Activated naive CD4-positive, alpha-beta T cell treated with anti-CD3 and anti-CD28 coated beads for 36 hours (primary cell): Measurements from ENCODE around the gene TSC1. TPM values are rescaled to one million over a fixed set of nuclear protein-coding genes. Genes with fewer than 3 reads are reported as not detected.

Source experiments
- CTCF ChIA-PET: fragments of 350-600 bp; sonication (Branson Sonifier 250); formaldehyde crosslinking; loops from one replicate; lab custom pipeline; 2021; ENCODE audit warnings: antibody characterized with exemption; lab: Charles Lee
- DNase-seq: peaks from one replicate; pipeline ENCODE4 v3.0.0-alpha.2; 2020
- H3K27ac Mint-ChIP-seq: one replicate; pipeline ENCODE4 v1.8.0; 2021; ENCODE audit warnings: mild to moderate bottlenecking, mixed read lengths
- H3K27me3 Mint-ChIP-seq: one replicate; pipeline ENCODE4 v1.8.0; 2021; ENCODE audit warnings: low read depth, mixed read lengths
- H3K36me3 Mint-ChIP-seq: one replicate; pipeline ENCODE4 v1.8.0; 2021; ENCODE audit warnings: low read depth, mixed read lengths
- H3K4me1 Mint-ChIP-seq: one replicate; pipeline ENCODE4 v1.8.0; 2021; ENCODE audit warnings: low read depth, mixed read lengths
- H3K4me3 Mint-ChIP-seq: one replicate; pipeline ENCODE4 v1.8.0; 2021; ENCODE audit warnings: mild to moderate bottlenecking, moderate library complexity, mixed read lengths
- H3K9me3 Mint-ChIP-seq: one replicate; pipeline ENCODE4 v1.8.0; 2021; ENCODE audit warnings: mixed read lengths
- intact Hi-C: fragments of 100-400 bp; cut with micrococcal nuclease; formaldehyde crosslinking; loops from one replicate; pipeline ENCODE4 v1.15.1; 2023
- total RNA-seq, 2 experiments: library from RNA; stranded (reverse); gene quantifications; one replicate each; pipeline ENCODE4 v1.2.3, GENCODE V29; 2021

TSC1 gene
- total RNA-seq, 2 experiments from 2014 or later, result 18.8 to 19.7 TPM

DNA sequence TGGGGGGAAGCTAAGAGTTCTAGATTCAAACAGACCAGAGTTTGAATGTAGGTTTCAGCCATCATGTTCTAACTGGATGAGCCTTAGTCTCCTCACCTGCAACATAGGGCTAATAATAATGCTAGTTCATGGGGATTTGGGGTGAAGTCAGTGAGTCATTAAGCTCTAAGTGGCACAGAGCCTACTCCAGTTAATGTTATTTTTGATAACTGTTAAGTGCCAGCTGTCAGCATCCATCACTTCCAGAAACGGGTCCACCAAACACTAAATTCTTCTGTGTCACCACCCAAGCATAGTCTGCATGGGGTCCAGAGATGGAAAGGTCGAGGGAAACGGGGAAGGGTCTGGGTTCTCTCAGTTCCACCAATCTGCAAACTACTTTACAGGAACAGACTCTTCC is 1.8 kb upstream of the TSC1 start:
- intact Hi-C loops, result no loop called here
- Mint-ChIP-seq H3K4me3 (no peak overlapping the region), H3K4me1 (peaks cover 27% of the 10 kb centered on the region), H3K9me3 (no peaks in the 10 kb centered on the region), H3K36me3 (peaks cover 1% of the 10 kb centered on the region), H3K27me3 (no peaks in the 10 kb centered on the region), H3K27ac (no peak overlapping the region)
- DNase-seq, result no peak
- CTCF ChIA-PET, result interaction anchor here (1.4 kb wide), 1 partner anchor 76 kb away, joined by 6 read pairs; no protein-coding TSS in a partner anchor

DNA sequence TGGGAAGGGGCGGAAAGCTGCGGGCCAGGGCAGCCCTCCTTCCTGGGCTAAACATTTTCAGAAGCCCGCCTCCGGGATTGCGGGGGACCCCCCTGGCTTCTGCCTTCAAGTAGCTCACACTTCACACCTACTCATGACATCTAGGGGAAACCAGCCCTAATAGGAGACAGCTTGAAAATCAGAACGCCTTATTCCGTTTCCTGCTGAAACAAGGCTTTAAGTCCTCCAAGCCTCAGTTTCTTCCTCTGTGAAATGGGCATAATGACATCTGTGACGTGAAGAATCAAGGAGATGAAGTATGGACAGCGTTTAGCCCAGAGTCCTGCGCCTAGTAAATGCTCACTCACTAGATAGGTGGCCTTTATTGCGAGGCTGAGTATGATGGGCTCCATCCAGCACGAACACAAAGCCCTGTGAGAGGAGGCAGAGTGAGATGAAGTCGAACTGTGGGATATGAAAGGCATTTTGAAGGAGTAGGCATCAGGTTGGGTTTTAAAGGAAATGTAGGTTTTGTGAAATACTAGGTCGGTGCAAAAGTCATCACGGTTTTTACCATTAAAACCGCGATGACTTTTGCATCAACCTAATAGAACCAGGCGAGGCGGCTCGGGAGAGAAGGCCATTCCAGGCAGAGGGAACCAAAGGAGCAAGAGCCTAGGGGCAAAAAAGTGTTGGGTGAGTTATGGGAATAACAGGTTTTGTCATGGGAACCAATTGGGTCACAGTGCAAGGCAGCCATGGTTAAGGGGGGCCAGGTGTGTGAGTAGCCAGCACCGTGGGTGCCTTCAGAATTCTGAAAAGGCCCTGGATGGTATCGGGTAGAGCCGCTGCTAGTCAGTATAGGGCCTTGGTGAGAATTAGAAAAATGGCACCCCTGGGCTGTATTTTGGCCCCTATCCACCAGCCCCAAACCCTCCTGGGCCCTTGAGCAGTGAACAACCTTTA is 1.0 kb upstream of the TSC1 start:
- intact Hi-C loops, result loop anchor here (2.0 kb wide), 1 partner anchor 177 kb away; no protein-coding TSS in a partner anchor
- H3K27ac Mint-ChIP-seq, result peak overlapping the region; percentile 99
- peak overlapping the region; percentile 97 for H3K4me3 Mint-ChIP-seq
- DNase-seq, result peak; percentile 70
- no peaks in the 10 kb centered on the region for H3K27me3 Mint-ChIP-seq
- CTCF ChIA-PET, result interaction anchor here (0.6 kb wide), 1 partner anchor 66 kb away, joined by 3 read pairs; no protein-coding TSS in a partner anchor
- peaks cover 27% of the 10 kb centered on the region for H3K4me1 Mint-ChIP-seq
- H3K9me3 Mint-ChIP-seq, result no peaks in the 10 kb centered on the region
- peaks cover 1% of the 10 kb centered on the region for H3K36me3 Mint-ChIP-seq

DNA sequence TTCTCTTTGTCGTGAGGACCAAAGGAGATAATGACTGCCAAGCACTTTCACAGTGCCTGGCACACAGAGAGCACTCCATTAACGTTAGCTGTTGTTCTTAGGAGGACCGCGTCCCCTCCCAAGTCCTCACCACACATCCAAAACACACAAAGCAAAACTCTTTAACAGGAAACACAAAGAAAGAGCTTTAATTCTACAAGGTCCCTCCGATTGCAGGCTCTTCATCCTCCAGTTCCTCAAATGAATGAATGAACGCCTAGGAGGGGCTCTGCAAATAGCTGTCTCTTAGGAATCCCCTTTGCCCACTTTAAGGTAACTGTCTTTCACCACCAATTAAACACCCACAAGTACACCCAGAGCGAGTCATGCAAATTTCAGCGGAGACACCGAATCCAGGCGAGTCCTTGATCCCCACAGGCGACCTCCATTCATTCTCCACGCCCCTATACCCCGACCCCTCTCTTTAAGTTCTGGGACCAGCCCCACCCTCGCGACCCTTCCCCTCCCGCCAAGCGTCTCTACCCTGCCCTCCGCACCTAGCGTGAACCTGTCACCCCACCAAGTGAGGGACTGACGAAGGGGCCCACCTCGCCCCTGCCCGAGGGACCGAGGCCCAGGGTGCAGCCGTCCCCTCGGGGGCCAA is 644 bp downstream of the TSC1 start:
- Mint-ChIP-seq H3K36me3 (peaks cover 1% of the 10 kb centered on the region), H3K4me3 (peak overlapping the region; percentile 97), H3K4me1 (peaks cover 27% of the 10 kb centered on the region), H3K9me3 (no peaks in the 10 kb centered on the region), H3K27me3 (no peaks in the 10 kb centered on the region), H3K27ac (peak overlapping the region; percentile 87)
- CTCF ChIA-PET, result interaction anchor here (0.6 to 1.2 kb wide), 2 partner anchors 28 to 34 kb away, joined by 3 read pairs; partner anchors contain the start of gene GFI1B
- no peak for DNase-seq
- intact Hi-C loops, result loop anchor here (1.0 to 5.0 kb wide), 3 partner anchors 65 to 175 kb away; partner anchors contain the start of genes AK8, GTF3C5 and SPACA9

DNA sequence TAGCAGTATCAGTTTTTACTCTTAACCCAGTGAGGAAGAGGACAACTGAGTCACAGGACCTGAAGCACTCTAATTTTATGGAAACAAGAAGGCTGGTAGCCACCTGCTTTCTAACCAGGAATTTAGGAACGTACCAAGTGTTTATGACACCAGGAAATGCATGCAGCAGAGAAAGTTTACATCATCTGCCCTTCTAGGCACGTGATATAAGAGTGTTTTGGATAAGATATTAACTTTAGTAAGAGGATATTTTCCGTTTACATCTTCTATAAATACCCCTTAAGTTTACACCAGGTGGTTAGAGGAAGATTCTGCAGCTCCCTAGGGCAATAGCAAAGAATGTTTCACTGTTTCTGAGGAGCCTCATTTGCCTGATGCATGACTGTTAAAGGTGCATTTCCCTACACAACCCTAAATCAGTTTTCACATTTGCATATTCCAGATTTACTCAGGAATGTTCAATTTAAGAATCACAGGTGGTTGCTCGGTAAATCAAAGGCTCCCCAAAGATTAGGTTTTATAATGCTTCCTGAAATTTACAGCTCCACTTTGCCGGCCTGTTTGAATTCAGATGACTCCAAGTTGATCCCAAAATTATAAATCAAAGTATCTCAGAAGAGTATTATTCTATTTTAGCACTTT is 1.8 kb downstream of the TSC1 start:
- H3K4me1 Mint-ChIP-seq, result peaks cover 27% of the 10 kb centered on the region
- H3K36me3 Mint-ChIP-seq, result peaks cover 1% of the 10 kb centered on the region
- H3K27me3 Mint-ChIP-seq, result no peaks in the 10 kb centered on the region
- no peak overlapping the region for H3K4me3 Mint-ChIP-seq
- DNase-seq, result no peak
- no peaks in the 10 kb centered on the region for H3K9me3 Mint-ChIP-seq
- H3K27ac Mint-ChIP-seq, result no peak overlapping the region
- CTCF ChIA-PET, result interaction anchor here (0.6 to 1.8 kb wide), 3 partner anchors 35 to 570 kb away, joined by 3 to 4 read pairs (median 3); partner anchors contain the start of gene GFI1B
- intact Hi-C loops, result loop anchor here (5.0 kb wide), 1 partner anchor 90 kb away; the partner anchor contains the start of gene GTF3C5

DNA sequence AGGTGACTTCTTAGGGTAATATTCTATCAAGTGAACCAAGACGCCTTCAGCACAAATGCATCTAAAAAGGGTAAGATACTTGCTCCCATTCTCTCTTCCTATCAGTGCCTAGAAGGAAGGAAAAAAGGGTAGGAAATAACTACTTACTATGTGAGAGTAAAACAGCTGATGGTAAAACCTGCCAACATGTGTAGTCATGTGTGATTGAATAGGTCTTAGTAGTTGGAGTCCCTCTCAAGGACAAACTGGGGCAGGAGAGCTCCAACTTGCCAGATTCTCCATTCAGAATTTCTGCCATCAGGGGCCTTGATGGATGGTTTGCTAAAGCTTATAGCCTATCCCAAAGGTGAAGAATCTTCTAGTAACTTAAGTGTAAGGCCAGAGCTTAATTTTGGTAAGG is 5.2 kb downstream of the TSC1 start:
- Mint-ChIP-seq H3K27ac (no peak overlapping the region), H3K4me3 (no peak overlapping the region), H3K27me3 (no peaks in the 10 kb centered on the region), H3K9me3 (no peaks in the 10 kb centered on the region), H3K4me1 (peaks cover 18% of the 10 kb centered on the region), H3K36me3 (no peaks in the 10 kb centered on the region)
- CTCF ChIA-PET, result no interaction called here
- intact Hi-C loops, result no loop called here
- no peak for DNase-seq

DNA sequence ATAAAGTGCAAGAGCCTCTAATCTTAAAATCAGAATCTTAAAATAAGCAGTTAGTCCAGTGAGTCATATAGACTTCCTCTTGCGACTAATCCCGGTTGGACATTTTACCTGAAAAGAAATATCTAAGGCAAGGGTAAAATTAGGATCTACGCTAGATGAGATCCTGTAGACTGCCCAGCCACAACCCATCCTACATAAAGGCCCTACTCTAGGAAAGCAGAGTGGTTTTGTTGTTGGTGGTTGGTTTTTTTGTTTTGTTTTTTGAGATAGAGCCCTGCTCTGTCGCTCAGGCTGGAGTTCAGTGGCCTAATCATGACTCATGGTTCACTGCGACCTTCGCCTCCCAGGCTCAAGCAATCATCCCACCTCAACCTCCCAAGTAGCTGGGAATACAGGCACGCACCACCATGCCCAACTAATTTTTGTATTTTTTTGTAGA is 6.9 kb downstream of the TSC1 start:
- H3K4me1 Mint-ChIP-seq, result peaks cover 5% of the 10 kb centered on the region

DNA sequence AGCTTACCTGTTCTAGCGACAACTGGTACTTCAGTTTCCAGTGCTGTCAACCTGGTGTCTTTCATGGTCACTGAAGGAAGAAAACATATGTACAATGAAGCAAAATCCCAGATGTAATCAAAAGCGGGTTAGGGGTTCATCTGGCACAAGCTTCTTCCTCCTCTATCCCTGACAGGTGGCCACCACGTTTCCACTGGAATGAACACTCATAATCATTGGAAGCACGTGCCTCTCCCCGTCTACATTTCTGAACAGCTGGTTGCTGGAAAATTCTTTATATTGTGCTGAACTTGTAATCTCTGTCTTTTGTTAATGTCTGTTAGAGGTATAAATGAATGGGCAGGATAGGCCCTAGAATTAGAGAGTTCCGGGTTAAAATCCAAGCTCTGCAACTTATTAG is 9.4 kb downstream of the TSC1 start:
- Mint-ChIP-seq H3K4me3 (no peak overlapping the region), H3K36me3 (no peaks in the 10 kb centered on the region)

More for the DNA sequence above, 6.9 kb downstream of the TSC1 start:
- CTCF ChIA-PET, result no interaction called here
- Mint-ChIP-seq H3K4me3 (no peak overlapping the region), H3K27ac (no peak overlapping the region), H3K36me3 (no peaks in the 10 kb centered on the region), H3K9me3 (no peaks in the 10 kb centered on the region), H3K27me3 (no peaks in the 10 kb centered on the region)
- no peak for DNase-seq
- intact Hi-C loops, result no loop called here

DNA sequence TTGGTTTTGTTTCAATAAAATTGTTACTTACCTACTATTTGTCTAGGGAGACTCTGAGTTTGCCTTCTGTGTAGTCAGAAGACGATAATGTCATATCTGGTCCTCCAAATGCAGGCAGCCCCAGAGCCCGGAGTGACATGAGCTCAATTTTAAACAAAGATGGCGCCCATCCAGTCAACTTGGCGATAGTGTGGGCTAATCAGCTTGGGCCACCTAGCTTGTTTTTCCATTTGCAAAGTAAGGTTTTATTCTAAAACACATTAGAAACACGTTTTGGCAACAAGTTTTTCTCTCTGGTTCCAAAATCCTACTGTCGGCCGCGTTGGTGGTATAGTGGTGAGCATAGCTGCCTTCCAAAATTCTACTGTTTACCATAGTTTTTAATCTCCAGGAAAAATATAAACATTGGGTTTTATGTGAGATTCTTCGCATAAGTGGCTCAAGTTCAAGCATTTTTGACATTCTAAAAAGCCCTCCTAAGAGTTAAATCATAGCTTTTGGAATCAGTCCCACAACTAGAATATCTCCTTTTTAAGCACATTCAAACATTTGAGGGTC is 13.2 kb downstream of the TSC1 start:
- no peak for DNase-seq
- Mint-ChIP-seq H3K4me1 (no peaks in the 10 kb centered on the region), H3K9me3 (no peaks in the 10 kb centered on the region), H3K27ac (no peak overlapping the region), H3K4me3 (no peak overlapping the region), H3K36me3 (peaks cover 8% of the 10 kb centered on the region), H3K27me3 (no peaks in the 10 kb centered on the region)
- CTCF ChIA-PET, result interaction anchor here (1.2 kb wide), 1 partner anchor 42 kb away, joined by 3 read pairs; no protein-coding TSS in a partner anchor
- intact Hi-C loops, result no loop called here

More for the DNA sequence above, 9.4 kb downstream of the TSC1 start:
- DNase-seq, result no peak
- Mint-ChIP-seq H3K27ac (no peak overlapping the region), H3K27me3 (no peaks in the 10 kb centered on the region), H3K9me3 (no peaks in the 10 kb centered on the region), H3K4me1 (no peaks in the 10 kb centered on the region)
- CTCF ChIA-PET, result interaction anchor here (1.2 kb wide), 1 partner anchor 37 kb away, joined by 4 read pairs; no protein-coding TSS in a partner anchor
- intact Hi-C loops, result no loop called here

DNA sequence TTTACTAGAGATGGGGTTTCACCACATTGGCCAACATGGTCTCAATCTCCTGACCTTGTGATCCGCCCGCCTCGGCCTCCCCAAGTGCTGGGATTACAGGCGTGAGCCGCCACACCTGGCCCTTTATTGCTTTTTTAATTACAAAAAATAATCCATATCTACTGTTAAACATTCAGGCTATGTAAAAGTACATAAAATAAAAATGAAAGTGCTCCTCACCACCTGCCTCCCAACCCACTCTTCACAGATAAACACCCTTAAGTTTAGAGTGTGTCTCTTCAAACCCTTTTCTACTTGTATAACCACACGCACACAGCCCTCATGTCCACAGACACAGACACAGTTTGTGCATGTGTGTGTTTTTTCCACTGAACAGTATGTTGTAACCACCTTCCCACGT is 16.7 kb downstream of the TSC1 start:
- DNase-seq, result no peak
- H3K4me3 Mint-ChIP-seq, result no peak overlapping the region
- CTCF ChIA-PET, result no interaction called here
- no peak overlapping the region for H3K27ac Mint-ChIP-seq
- no peaks in the 10 kb centered on the region for H3K9me3 Mint-ChIP-seq
- H3K4me1 Mint-ChIP-seq, result no peaks in the 10 kb centered on the region
- H3K36me3 Mint-ChIP-seq, result peaks cover 18% of the 10 kb centered on the region
- intact Hi-C loops, result no loop called here
- no peaks in the 10 kb centered on the region for H3K27me3 Mint-ChIP-seq

DNA sequence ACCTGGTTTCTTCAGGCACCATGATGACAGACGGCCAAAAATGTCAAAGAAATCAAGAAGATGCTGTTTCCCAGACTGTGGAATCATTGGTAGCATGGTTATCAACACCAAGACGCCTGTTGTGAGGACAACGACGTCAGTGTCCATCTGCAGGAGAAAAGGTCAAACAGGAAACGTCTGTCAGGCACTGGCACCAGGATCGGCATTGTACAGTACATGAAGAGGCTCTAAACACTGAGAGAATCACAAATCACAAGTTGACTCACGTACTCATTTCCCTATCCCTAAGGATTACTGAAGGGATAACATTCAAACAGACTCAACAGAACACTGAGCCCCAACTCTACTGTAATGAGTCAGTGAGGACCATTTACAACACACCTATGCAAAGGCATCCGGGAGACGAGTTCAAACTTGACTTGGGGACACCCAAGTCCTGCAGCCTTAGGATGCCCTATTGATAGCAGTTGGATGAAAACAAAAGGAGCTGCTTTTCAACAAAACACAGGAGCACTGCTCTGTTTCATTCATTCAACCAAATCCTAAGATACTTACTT is 21.0 kb downstream of the TSC1 start:
- Mint-ChIP-seq H3K27ac (no peak overlapping the region), H3K4me3 (no peak overlapping the region), H3K9me3 (no peaks in the 10 kb centered on the region), H3K27me3 (no peaks in the 10 kb centered on the region), H3K4me1 (no peaks in the 10 kb centered on the region), H3K36me3 (peaks cover 34% of the 10 kb centered on the region)
- intact Hi-C loops, result no loop called here
- CTCF ChIA-PET, result no interaction called here
- DNase-seq, result no peak

DNA sequence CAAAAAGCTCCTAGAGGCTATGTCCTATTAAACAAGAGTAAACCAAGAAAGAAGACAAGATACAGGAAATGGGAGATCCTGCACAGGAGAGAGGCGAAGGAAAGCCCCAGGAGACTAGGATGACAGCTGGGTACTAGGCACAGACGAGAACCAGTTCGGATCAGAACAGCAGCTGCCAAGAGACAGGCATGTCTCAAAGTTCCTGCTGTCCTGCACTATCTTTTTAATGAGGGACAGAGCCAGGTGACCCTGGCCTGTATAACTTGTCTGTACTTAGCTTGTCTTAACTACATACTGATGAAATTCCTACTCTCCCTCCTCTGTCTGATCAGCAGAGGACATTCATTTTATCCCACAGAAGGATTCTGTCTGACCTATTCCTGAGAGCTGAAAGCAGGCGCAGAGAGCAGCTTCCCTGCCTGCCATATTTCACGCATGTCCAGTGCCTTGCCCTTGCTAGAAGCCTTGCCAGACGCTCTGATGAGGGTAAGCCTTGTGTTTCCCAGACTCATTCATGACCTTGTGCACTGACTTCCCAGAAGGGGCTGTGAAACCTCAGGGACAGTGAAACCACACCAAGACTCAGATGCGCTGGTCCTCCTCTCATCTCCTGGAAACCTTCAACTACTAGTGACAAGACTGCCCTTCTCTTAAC is 24.7 kb downstream of the TSC1 start:
- no peak for DNase-seq
- CTCF ChIA-PET, result interaction anchor here (1.0 kb wide), 1 partner anchor 12 kb away, joined by 3 read pairs; no protein-coding TSS in a partner anchor
- no peaks in the 10 kb centered on the region for H3K9me3 Mint-ChIP-seq
- intact Hi-C loops, result no loop called here
- H3K4me3 Mint-ChIP-seq, result no peak overlapping the region
- no peaks in the 10 kb centered on the region for H3K4me1 Mint-ChIP-seq
- no peaks in the 10 kb centered on the region for H3K27me3 Mint-ChIP-seq
- H3K27ac Mint-ChIP-seq, result no peak overlapping the region
- peaks cover 35% of the 10 kb centered on the region for H3K36me3 Mint-ChIP-seq
